Measurements from ENCODE around the gene CACNA1H.

- TF ChIP-seq SP1 (IDR thresholded peaks at IDR 0.05): no peak
- TF ChIP-seq BHLHE40 (IDR thresholded peaks at IDR 0.05; ENCODE audit: borderline replicate concordance): no peak
- TF ChIP-seq FOXM1 (IDR thresholded peaks at IDR 0.05; ENCODE audit: borderline replicate concordance): no peak
- no peak for TF ChIP-seq FOXA1 (IDR thresholded peaks at IDR 0.05)
- TF ChIP-seq ELF4 (IDR thresholded peaks at IDR 0.05): no peak
- TF ChIP-seq FOXK2 (IDR thresholded peaks at IDR 0.05): no peak
Measured at GRCh38 chr16:1108299-1109252, 44.3 kb upstream of the CACNA1H start.
